Testis (tissue), 2 donors: ENCODE results near the gene PAFAH1B1.

Experiments used
- CTCF ChIP-seq, 3 experiments: fragments of 450-650 bp in 2 of 3; fragments of 200-600 bp in 1 of 3; sonication (generic) in 1 of 3; IDR thresholded peaks; one replicate each; pipeline ENCODE4 v1.5.1; 2016 to 2019; ENCODE audit warnings: antibody characterized with exemption in 3 of 3, mild to moderate bottlenecking in 2 of 3, moderate library complexity in 1 of 3
- POLR2A ChIP-seq: fragments of 450-650 bp; IDR thresholded peaks from one replicate; pipeline ENCODE4 v1.6.1; 2017; ENCODE audit warnings: antibody characterized with exemption, mild to moderate bottlenecking, moderate library complexity

- TF ChIP-seq CTCF (IDR thresholded peaks at IDR 0.05) (no peak), POLR2A (no peak)
Measured at GRCh38 chr17:2613089-2613808, 19.8 kb downstream of the PAFAH1B1 start.
